GM13976 (cell line): Measurements from ENCODE around the gene SULF2.

Experiments used
- DNase-seq: peaks from one replicate; pipeline ENCODE4 v3.0.0; 2012; ENCODE audit warnings: low spot score
- CTCF ChIP-seq: IDR thresholded peaks from 2 replicates; pipeline ENCODE4 v1.5.1; 2012; ENCODE audit warnings: borderline replicate concordance, mild to moderate bottlenecking; ENCODE audit not compliant: insufficient read depth; ENCODE audit errors: extremely low read depth, missing control alignments, control extremely low read depth
- in situ Hi-C: fragments of 300-500 bp; cut with MboI; formaldehyde crosslinking; loops from one replicate; pipeline ENCODE4 v1.12.0; 2022; ENCODE audit warnings: low sequenced_read_pairs, mixed read lengths, inconsistent platforms; ENCODE audit not compliant: unreplicated experiment

Gene SULF2

GRCh38 chr20:47638851-47639250 lies 146.4 kb downstream of the SULF2 start:
- DNase-seq, result no peak
- in situ Hi-C loops, result no loop called here
- TF ChIP-seq CTCF, result no peak

- in situ Hi-C loops, result no loop called here
- DNase-seq, result no peak
- TF ChIP-seq CTCF, result no peak
These were observed 150.0 kb downstream of the SULF2 start for GRCh38 chr20:47635256-47635655.

- in situ Hi-C loops, result no loop called here
- no peak for DNase-seq
- TF ChIP-seq CTCF, result no peak
These were observed 154.2 kb downstream of the SULF2 start for GRCh38 chr20:47631078-47631477.

DNA sequence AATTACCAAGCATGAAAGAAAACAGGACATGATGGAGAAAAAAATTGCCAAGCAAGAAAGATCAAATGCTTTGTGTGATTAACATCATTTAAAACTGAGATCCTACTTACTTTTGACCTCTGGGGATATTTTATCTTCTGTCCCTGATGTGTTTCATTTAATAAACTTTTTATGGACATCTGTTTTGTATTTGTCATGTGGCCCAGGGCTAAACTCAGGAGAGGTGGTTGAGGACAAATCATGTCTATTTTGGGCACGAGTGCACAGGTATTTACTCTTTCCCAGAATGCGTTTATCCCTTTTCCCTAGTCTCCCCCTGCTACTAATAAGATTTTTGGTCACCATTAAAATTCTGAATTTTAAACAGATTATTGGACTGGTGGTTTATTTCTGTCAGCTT lies 155.4 kb downstream of the SULF2 start:
- TF ChIP-seq CTCF, result no peak
- no peak for DNase-seq
- in situ Hi-C loops, result loop anchor here (10.0 kb wide), 1 partner anchor 435 kb away; no protein-coding TSS in a partner anchor

GRCh38 chr20:47627540-47627939 lies 157.7 kb downstream of the SULF2 start:
- DNase-seq, result no peak
- in situ Hi-C loops, result loop anchor here (10.0 kb wide), 1 partner anchor 433 kb away; no protein-coding TSS in a partner anchor
- TF ChIP-seq CTCF, result no peak

- TF ChIP-seq CTCF, result no peak
- DNase-seq, result no peak
- in situ Hi-C loops, result loop anchor here (10.0 to 25.0 kb wide), 2 partner anchors 211 to 428 kb away; no protein-coding TSS in a partner anchor
These were observed 162.1 kb downstream of the SULF2 start for GRCh38 chr20:47623206-47623605.
